NCI-H460 (cell line): ENCODE data around the gene PPIL1. TPM values are rescaled to one million over a fixed set of nuclear protein-coding genes. Genes with fewer than 3 reads are reported as not detected.

ENCODE experiments used
- DNase-seq: peaks from one replicate; pipeline ENCODE4 v3.0.0-alpha.2; 2016; ENCODE audit warnings: low read depth; ENCODE audit errors: extremely low read depth
- total RNA-seq: library from RNA; depleted of rRNA; stranded (reverse); fragments of >200 nt; shearing (Covaris generic); gene quantifications from 2 replicates; pipeline ENCODE4 v1.2.3, GENCODE V29; 2014

The PPIL1 gene
- total RNA-seq, 1 experiment from 2014 or later: 47.7 TPM

- no peak for DNase-seq
Observed at GRCh38 chr6:36857325-36857724, 17.3 kb downstream of the PPIL1 start.

- no peak for DNase-seq
Observed at GRCh38 chr6:36856277-36856676, 18.3 kb downstream of the PPIL1 start.

GRCh38 chr6:36855750-36856149, 18.9 kb downstream of the PPIL1 start:
- DNase-seq: no peak

- DNase-seq: no peak
Observed at GRCh38 chr6:36853325-36853724, 21.3 kb downstream of the PPIL1 start.

- no peak for DNase-seq
Observed at GRCh38 chr6:36852481-36853147, 22.0 kb downstream of the PPIL1 start.

- no peak for DNase-seq
Observed at GRCh38 chr6:36851626-36852025, 23.0 kb downstream of the PPIL1 start.

GRCh38 chr6:36851149-36851614, 23.4 kb downstream of the PPIL1 start:
- DNase-seq: peak; percentile 35

- no peak for DNase-seq
Observed at GRCh38 chr6:36850021-36850420, 24.6 kb downstream of the PPIL1 start.

GRCh38 chr6:36848658-36849441, 25.8 kb downstream of the PPIL1 start:
- DNase-seq: no peak

- DNase-seq: no peak
Observed at GRCh38 chr6:36847991-36848390, 26.6 kb downstream of the PPIL1 start.

GRCh38 chr6:36847152-36847551, 27.5 kb downstream of the PPIL1 start:
- no peak for DNase-seq

- no peak for DNase-seq
Observed at GRCh38 chr6:36845233-36845632, 29.4 kb downstream of the PPIL1 start.

- DNase-seq: no peak
Observed at GRCh38 chr6:36844232-36845170, 30.1 kb downstream of the PPIL1 start.

- DNase-seq: no peak
Observed at GRCh38 chr6:36843170-36843569, 31.4 kb downstream of the PPIL1 start.

- no peak for DNase-seq
Observed at GRCh38 chr6:36841756-36842155, 32.8 kb downstream of the PPIL1 start.

GRCh38 chr6:36840432-36841403, 33.9 kb downstream of the PPIL1 start:
- DNase-seq: no peak

GRCh38 chr6:36839749-36840431, 34.7 kb downstream of the PPIL1 start:
- no peak for DNase-seq

GRCh38 chr6:36838896-36839748, 35.5 kb downstream of the PPIL1 start, which contains the start of gene CPNE5:
Gene CPNE5, minus strand, starts transcription at chr6:36839444. Its CDS starts 67 bp downstream, at chr6:36839377.
- no peak for DNase-seq
